ENCODE results near the gene ATF6. TPM values are rescaled to one million over a fixed set of nuclear protein-coding genes. Genes with fewer than 3 reads are reported as not detected.

Gene ATF6
- total RNA-seq, 1 experiment from 2014 or later = 20.9 TPM

- POLR2A ChIA-PET = no interaction called here
- no peaks in the 10 kb centered on the region for H3K9me2 ChIP-seq (ENCODE audit: insufficient read depth)
- no peaks in the 10 kb centered on the region for H3K27me3 ChIP-seq (ENCODE audit: insufficient read depth, low read length)
- CTCF ChIA-PET = no interaction called here
- no TSS peak for BruUV-seq (replicated peaks)
- no peaks in the 10 kb centered on the region for H3K9me3 ChIP-seq (ENCODE audit: control insufficient read depth in 1 of 2, insufficient read depth in 1 of 2, low read depth in 1 of 2, low read length in 2 of 2)
- H3K9ac ChIP-seq (ENCODE audit: low read length) = no peak overlapping the region
- no peak for TF ChIP-seq TCF7L2 (IDR thresholded peaks at IDR 0.05; ENCODE audit: borderline replicate concordance, extremely low read depth, insufficient read depth, insufficient read length)
- TF ChIP-seq EZH2 (IDR thresholded peaks at IDR 0.05) = no peak
- no peak for TF ChIP-seq SRF (IDR thresholded peaks at IDR 0.05; ENCODE audit: low read depth)
- TF ChIP-seq CTCF (IDR thresholded peaks at IDR 0.05 in 2 of 3, conservative IDR thresholded peaks at IDR 0.05 in 1 of 3; ENCODE audit: borderline replicate concordance in 1 of 3, insufficient read depth in 1 of 3, low read depth in 2 of 3, low read length in 2 of 3) = no peak
- TF ChIP-seq SP1 (IDR thresholded peaks at IDR 0.05; ENCODE audit: low read depth) = no peak
- no peak for TF ChIP-seq POLR2AphosphoS5 (IDR thresholded peaks at IDR 0.05; ENCODE audit: low read depth, low read length)
- no peak for TF ChIP-seq JUND (IDR thresholded peaks at IDR 0.05)
- no peak for TF ChIP-seq CEBPB (IDR thresholded peaks at IDR 0.05; ENCODE audit: low read depth)
- no peak for TF ChIP-seq EZH2phosphoT487 (IDR thresholded peaks at IDR 0.05; ENCODE audit: borderline replicate concordance)
- no peak overlapping the region for H3K4me3 ChIP-seq (replicated peaks in 1 of 2; ENCODE audit: low read depth in 1 of 2, low read length in 2 of 2)
- RAD21 ChIA-PET (ENCODE audit: low non-redundant PET in 1 of 2, low total read pairs in 2 of 2, uncharacterized antibody in 2 of 2, unreplicated experiment in 2 of 2) = no interaction called here
- H4K20me1 ChIP-seq (ENCODE audit: insufficient read depth) = no peaks in the 10 kb centered on the region
- no peak overlapping the region for H2AFZ ChIP-seq (ENCODE audit: low read depth, low read length, poor library complexity, severe bottlenecking)
- intact Hi-C loops (cut with micrococcal nuclease) = no loop called here
- ATAC-seq (no peak), DNase-seq (ENCODE audit: low read depth, low spot score) (no peak)
- H3K36me3 ChIP-seq (ENCODE audit: control insufficient read depth in 1 of 2, insufficient read depth in 2 of 2, low read length in 2 of 2) = no peaks in the 10 kb centered on the region; a peak in 1 of 4 replicates
- H3K27ac ChIP-seq (ENCODE audit: low read depth, low read length) = no peak overlapping the region
- peaks cover 14 to 16% of the 10 kb centered on the region in 2 experiments for H3K4me1 ChIP-seq (ENCODE audit: control insufficient read depth in 1 of 2, insufficient read depth in 2 of 2, low read length in 2 of 2)
- no peaks in the 10 kb centered on the region for H3K79me2 ChIP-seq (ENCODE audit: insufficient read depth, low read length)
- H3K4me2 ChIP-seq (ENCODE audit: low read length) = no peak overlapping the region
Measured at GRCh38 chr1:161958425-161958824, 192.3 kb downstream of the ATF6 start.

All from HCT116 (cell line).